Keratinocyte (primary cell): ENCODE data around the gene DMRT3. TPM values are rescaled to one million over a fixed set of nuclear protein-coding genes. Genes with fewer than 3 reads are reported as not detected.

Experiments
- DNase-seq: peaks from one replicate; pipeline ENCODE4 v3.0.0-alpha.2; 2011; ENCODE audit warnings: low read depth, missing footprints, low spot score
- FAIRE-seq: peaks from 2 replicates; lab custom pipeline; 2011; peaks lifted over from hg19 to GRCh38; lab: Jason Lieb, UNC
- H2AFZ ChIP-seq: 2 replicates; pipeline ENCODE4 v1.6.0; 2012; ENCODE audit warnings: low read length, control low read depth, inconsistent platforms; ENCODE audit not compliant: control insufficient read depth
- H3K27ac ChIP-seq: 2 replicates; pipeline ENCODE4 v1.5.1; 2011; ENCODE audit warnings: low read length; ENCODE audit not compliant: control insufficient read depth, insufficient read depth
- H3K27me3 ChIP-seq: 3 replicates; pipeline ENCODE4 v1.6.0; 2011; ENCODE audit warnings: low read length; ENCODE audit not compliant: control insufficient read depth, insufficient read depth; ENCODE audit errors: extremely low read depth
- H3K36me3 ChIP-seq, 2 experiments: 2 replicates in 1 of 2; 3 replicates in 1 of 2; pipeline ENCODE4 v1.5.1; 2011; ENCODE audit warnings: low read length in 2 of 2, mild to moderate bottlenecking in 1 of 2; ENCODE audit not compliant: control insufficient read depth in 2 of 2, insufficient read depth in 2 of 2; ENCODE audit errors: extremely low read depth in 1 of 2
- H3K4me1 ChIP-seq: 3 replicates; pipeline ENCODE4 v1.5.1; 2011; ENCODE audit warnings: low read length; ENCODE audit not compliant: control insufficient read depth, insufficient read depth; ENCODE audit errors: extremely low read depth
- H3K4me2 ChIP-seq: 3 replicates; pipeline ENCODE4 v1.6.0; 2011; ENCODE audit warnings: low read depth, low read length; ENCODE audit not compliant: control insufficient read depth, insufficient read depth; ENCODE audit errors: extremely low read depth
- H3K4me3 ChIP-seq, 3 experiments: fragments of 200-600 bp in 1 of 3; sonication (generic) in 1 of 3; 2 replicates in 2 of 3; 3 replicates in 1 of 3; pipeline ENCODE4 v1.5.1; 2011 to 2016; ENCODE audit warnings: low read length in 3 of 3, mild to moderate bottlenecking in 3 of 3, control low read depth in 2 of 3, inconsistent platforms in 1 of 3, low read depth in 1 of 3, mixed read lengths in 1 of 3, mixed run types in 1 of 3, moderate library complexity in 1 of 3; ENCODE audit not compliant: control insufficient read depth in 2 of 3, insufficient read depth in 2 of 3; ENCODE audit errors: extremely low read depth in 1 of 3
- H3K79me2 ChIP-seq: 2 replicates; pipeline ENCODE4 v1.6.0; 2012; ENCODE audit warnings: low read length; ENCODE audit not compliant: control insufficient read depth, insufficient read depth
- H3K9ac ChIP-seq: 3 replicates; pipeline ENCODE4 v1.6.0; 2011; ENCODE audit warnings: low read length; ENCODE audit not compliant: control insufficient read depth, insufficient read depth; ENCODE audit errors: extremely low read depth
- H3K9me1 ChIP-seq: 3 replicates; pipeline ENCODE4 v1.6.0; 2011; ENCODE audit warnings: low read length; ENCODE audit not compliant: control insufficient read depth, insufficient read depth; ENCODE audit errors: extremely low read depth
- H3K9me3 ChIP-seq: 2 replicates; pipeline ENCODE4 v1.5.1; 2012; ENCODE audit warnings: low read depth, low read length; ENCODE audit not compliant: control insufficient read depth
- H4K20me1 ChIP-seq: 3 replicates; pipeline ENCODE4 v1.6.0; 2011; ENCODE audit warnings: low read length; ENCODE audit not compliant: control insufficient read depth, insufficient read depth; ENCODE audit errors: extremely low read depth
- CTCF ChIP-seq, 3 experiments: IDR thresholded peaks in 1 of 3; conservative IDR thresholded peaks in 1 of 3; optimal IDR thresholded peaks in 1 of 3; 2 replicates in 2 of 3; 3 replicates in 1 of 3; pipeline versions ENCODE3 to v1.5.1; 2011; ENCODE audit warnings: low read length in 3 of 3, mild to moderate bottlenecking in 3 of 3, moderate library complexity in 2 of 3, control low read depth in 1 of 3, inconsistent platforms in 1 of 3; ENCODE audit not compliant: insufficient read depth in 2 of 3; ENCODE audit errors: extremely low read depth in 1 of 3
- EZH2 ChIP-seq: IDR thresholded peaks from one replicate; pipeline ENCODE4 v1.6.1; 2012; ENCODE audit warnings: inconsistent platforms, mild to moderate bottlenecking, low read length, moderate library complexity
- dilution Hi-C: fragments of 300-500 bp; cut with MboI; formaldehyde crosslinking; loops from one replicate; pipeline ENCODE4 v1.7.0; 2020; ENCODE audit warnings: low sequenced_read_pairs; ENCODE audit not compliant: extremely low pct_ligation_motif_present
- polyA plus RNA-seq, 5 experiments: library from polyadenylated mRNA; depleted of rRNA in 3 of 5; stranded (reverse) in 3 of 5; stranded (forward) in 1 of 5; unstranded in 1 of 5; fragments of >200 nt; gene quantifications; 1 replicate in 1 of 5; 2 replicates in 3 of 5; 3 replicates in 1 of 5; pipeline versions ENCODE4 v1.2.1 to v1.2.3, GENCODE V29; 2011 to 2012; ENCODE audit warnings: missing spikeins in 2 of 5, low read depth in 1 of 5, low replicate concordance in 1 of 5
- small RNA-seq, 3 experiments: library from RNA; depleted of rRNA; stranded (forward); fragments of <200 nt; gene quantifications; one replicate each; pipeline ENCODE3, GENCODE V24; 2012; ENCODE audit warnings: low read depth in 3 of 3, low replicate concordance in 1 of 3; ENCODE audit not compliant: insufficient read length in 3 of 3

DMRT3 gene
- polyA plus RNA-seq, 1 donor (not counting 4 experiments of a cell fraction or from before 2014, with no cell fraction given) = not detected

GRCh38 chr9:1039589-1039988, 63.1 kb downstream of the DMRT3 start:
- H3K27ac ChIP-seq = no peak overlapping the region
- H3K79me2 ChIP-seq = no peaks in the 10 kb centered on the region
- no peaks in the 10 kb centered on the region for H4K20me1 ChIP-seq
- H2AFZ ChIP-seq = no peak overlapping the region
- no peaks in the 10 kb centered on the region for H3K9me3 ChIP-seq
- H3K4me3 ChIP-seq = no peak overlapping the region
- H3K27me3 ChIP-seq = peaks cover 33% of the 10 kb centered on the region
- DNase-seq = no peak
- no peak overlapping the region for H3K4me2 ChIP-seq
- no peaks in the 10 kb centered on the region for H3K9me1 ChIP-seq
- FAIRE-seq = no peak
- TF ChIP-seq CTCF (optimal IDR thresholded peaks at IDR 0.05 in 1 of 3, IDR thresholded peaks at IDR 0.05 in 1 of 3, conservative IDR thresholded peaks at IDR 0.05 in 1 of 3; ENCODE audit: extremely low read depth in 1 of 3, insufficient read depth in 2 of 3, low read length in 3 of 3) (no peak), EZH2 (no peak)
- no peaks in the 10 kb centered on the region for H3K36me3 ChIP-seq
- dilution Hi-C loops = no loop called here
- H3K4me1 ChIP-seq = no peaks in the 10 kb centered on the region
- no peak overlapping the region for H3K9ac ChIP-seq

Small RNA genes within 50 kb of the gene (small RNA-seq; reads per million reads assigned to genes)
- 0 reads per million in 3 experiments for gene RNU6-1073P

Other genes starting within 250 kb of the DMRT3 start
- not detected in 3 replicates for gene DMRT1, start 135.0 kb upstream of the DMRT3 start, polyA plus RNA-seq
- gene DMRT2, start 73.7 kb downstream of the DMRT3 start, polyA plus RNA-seq = 0.04 TPM in 1 of 3 replicates, not detected in the others